Duodenal mucosa (tissue), 2 donors: ENCODE results near the gene KRT4.

ENCODE experiments used
- H3K27ac ChIP-seq: one replicate; pipeline ENCODE4 v1.7.0; 2013; ENCODE audit warnings: low read depth, low read length
- H3K27me3 ChIP-seq, 2 donors: one replicate each; pipeline ENCODE4 v1.7.0; 2013; ENCODE audit warnings: low read length in 2 of 2, control low read depth in 1 of 2; ENCODE audit not compliant: insufficient read depth in 2 of 2, control insufficient read depth in 1 of 2
- H3K36me3 ChIP-seq, 2 donors: one replicate each; pipeline ENCODE4 v1.7.0; 2013; ENCODE audit warnings: low read length in 2 of 2, control low read depth in 1 of 2; ENCODE audit not compliant: insufficient read depth in 2 of 2, control insufficient read depth in 1 of 2
- H3K4me1 ChIP-seq, 2 donors: one replicate each; pipeline ENCODE4 v1.7.0; 2013; ENCODE audit warnings: low read length in 2 of 2, control low read depth in 1 of 2; ENCODE audit not compliant: insufficient read depth in 2 of 2, control insufficient read depth in 1 of 2
- H3K4me3 ChIP-seq, 2 donors: one replicate each; pipeline ENCODE4 v1.7.0; 2013; ENCODE audit warnings: low read length in 2 of 2, low read depth in 1 of 2
- H3K9ac ChIP-seq, 2 donors: one replicate each; pipeline ENCODE4 v1.7.0; 2013; ENCODE audit warnings: low read length in 2 of 2, low read depth in 1 of 2
- H3K9me3 ChIP-seq, 2 donors: one replicate each; pipeline ENCODE4 v1.7.0; 2013; ENCODE audit warnings: low read length in 2 of 2, control low read depth in 1 of 2; ENCODE audit not compliant: control insufficient read depth in 1 of 2

KRT4 gene

GRCh38 chr12:52815161-52815560 is 1.2 kb upstream of the KRT4 start:
- no peaks in the 10 kb centered on the region for H3K4me1 ChIP-seq
- H3K4me3 ChIP-seq = no peak overlapping the region
- H3K27ac ChIP-seq = no peak overlapping the region
- no peaks in the 10 kb centered on the region for H3K27me3 ChIP-seq
- H3K36me3 ChIP-seq = no peaks in the 10 kb centered on the region
- H3K9me3 ChIP-seq = no peaks in the 10 kb centered on the region
- H3K9ac ChIP-seq = no peak overlapping the region

DNA sequence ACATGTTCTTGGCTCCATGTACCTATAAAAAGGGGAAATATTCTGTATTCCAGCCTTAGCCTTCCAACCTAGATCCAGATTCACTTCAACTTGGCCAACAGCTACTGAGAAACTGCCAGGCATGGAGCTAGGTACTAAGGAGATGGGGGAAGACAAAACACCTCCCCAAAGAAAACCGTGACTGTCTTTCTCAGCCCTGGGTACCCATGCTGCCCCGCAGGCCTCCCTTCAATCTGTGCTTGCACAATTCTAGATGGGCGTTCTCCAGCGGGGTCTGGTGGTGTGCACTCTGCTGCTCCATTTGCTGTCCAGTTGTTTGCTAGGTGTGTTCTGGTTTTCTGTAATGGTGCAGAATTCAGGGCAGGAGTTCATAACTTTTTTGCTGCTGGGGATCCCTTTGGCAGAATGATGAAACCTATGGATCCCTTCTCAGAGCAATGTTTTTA is 817 bp upstream of the KRT4 start:
- Histone ChIP-seq H3K27ac (no peak overlapping the region), H3K9me3 (no peaks in the 10 kb centered on the region), H3K27me3 (no peaks in the 10 kb centered on the region), H3K4me1 (no peaks in the 10 kb centered on the region), H3K9ac (no peak overlapping the region), H3K4me3 (no peak overlapping the region), H3K36me3 (no peaks in the 10 kb centered on the region)

- no peaks in the 10 kb centered on the region for H3K9me3 ChIP-seq
- no peaks in the 10 kb centered on the region for H3K4me1 ChIP-seq
- no peak overlapping the region for H3K9ac ChIP-seq
- H3K27me3 ChIP-seq = peaks cover 0 to 3% of the 10 kb centered on the region in 2 donors
- no peaks in the 10 kb centered on the region for H3K36me3 ChIP-seq
- no peak overlapping the region for H3K4me3 ChIP-seq
- H3K27ac ChIP-seq = no peak overlapping the region
Measured at GRCh38 chr12:52813203-52813819, 605 bp downstream of the KRT4 start.

DNA sequence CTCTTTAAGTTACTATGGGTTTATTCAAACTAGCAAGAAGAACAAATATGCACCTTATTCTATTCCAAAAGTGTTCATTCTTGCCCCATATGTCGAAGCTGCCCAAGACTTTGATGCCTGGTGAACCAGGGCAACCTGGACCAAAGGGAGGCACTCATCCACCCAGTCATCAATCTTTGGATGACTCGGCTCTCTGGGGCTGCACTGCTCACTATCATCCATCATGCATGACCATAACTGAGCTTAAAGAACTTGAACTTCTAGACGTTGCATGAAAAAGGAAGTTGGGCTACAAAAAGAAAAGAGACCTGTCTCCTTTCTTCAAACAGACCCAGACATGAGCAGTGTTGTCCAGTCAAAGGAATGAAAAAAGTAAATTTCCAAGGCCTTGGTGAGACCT is 1.2 kb downstream of the KRT4 start:
- no peaks in the 10 kb centered on the region for H3K4me1 ChIP-seq
- H3K9ac ChIP-seq = no peak overlapping the region
- no peak overlapping the region for H3K27ac ChIP-seq
- no peaks in the 10 kb centered on the region for H3K36me3 ChIP-seq
- no peak overlapping the region for H3K4me3 ChIP-seq
- H3K9me3 ChIP-seq = no peaks in the 10 kb centered on the region
- peaks cover 0 to 7% of the 10 kb centered on the region in 2 donors for H3K27me3 ChIP-seq

- Histone ChIP-seq H3K4me1 (no peaks in the 10 kb centered on the region), H3K9me3 (no peaks in the 10 kb centered on the region), H3K27me3 (peaks cover 0 to 7% of the 10 kb centered on the region in 2 donors), H3K9ac (no peak overlapping the region), H3K36me3 (no peaks in the 10 kb centered on the region), H3K4me3 (no peak overlapping the region), H3K27ac (no peak overlapping the region)
Measured at GRCh38 chr12:52812073-52812400, 1.9 kb downstream of the KRT4 start.

GRCh38 chr12:52811191-52812072 is 2.5 kb downstream of the KRT4 start:
- no peak overlapping the region for H3K9ac ChIP-seq
- no peaks in the 10 kb centered on the region for H3K9me3 ChIP-seq
- H3K4me3 ChIP-seq = no peak overlapping the region
- no peak overlapping the region for H3K27ac ChIP-seq
- no peaks in the 10 kb centered on the region for H3K36me3 ChIP-seq
- peaks cover 3 to 7% of the 10 kb centered on the region in 2 donors for H3K27me3 ChIP-seq
- no peaks in the 10 kb centered on the region for H3K4me1 ChIP-seq

- H3K9ac ChIP-seq = no peak overlapping the region
- H3K36me3 ChIP-seq = no peaks in the 10 kb centered on the region
- H3K27ac ChIP-seq = no peak overlapping the region
- no peak overlapping the region for H3K4me3 ChIP-seq
- no peaks in the 10 kb centered on the region for H3K4me1 ChIP-seq
- no peaks in the 10 kb centered on the region for H3K9me3 ChIP-seq
- H3K27me3 ChIP-seq = peaks cover 3 to 7% of the 10 kb centered on the region in 2 donors
Measured at GRCh38 chr12:52810554-52810953, 3.4 kb downstream of the KRT4 start.

GRCh38 chr12:52809166-52809565 is 4.8 kb downstream of the KRT4 start:
- Histone ChIP-seq H3K4me3 (no peak overlapping the region), H3K9ac (no peak overlapping the region), H3K27me3 (peaks cover 3 to 7% of the 10 kb centered on the region in 2 donors), H3K36me3 (no peaks in the 10 kb centered on the region), H3K9me3 (no peaks in the 10 kb centered on the region), H3K27ac (no peak overlapping the region), H3K4me1 (no peaks in the 10 kb centered on the region)

DNA sequence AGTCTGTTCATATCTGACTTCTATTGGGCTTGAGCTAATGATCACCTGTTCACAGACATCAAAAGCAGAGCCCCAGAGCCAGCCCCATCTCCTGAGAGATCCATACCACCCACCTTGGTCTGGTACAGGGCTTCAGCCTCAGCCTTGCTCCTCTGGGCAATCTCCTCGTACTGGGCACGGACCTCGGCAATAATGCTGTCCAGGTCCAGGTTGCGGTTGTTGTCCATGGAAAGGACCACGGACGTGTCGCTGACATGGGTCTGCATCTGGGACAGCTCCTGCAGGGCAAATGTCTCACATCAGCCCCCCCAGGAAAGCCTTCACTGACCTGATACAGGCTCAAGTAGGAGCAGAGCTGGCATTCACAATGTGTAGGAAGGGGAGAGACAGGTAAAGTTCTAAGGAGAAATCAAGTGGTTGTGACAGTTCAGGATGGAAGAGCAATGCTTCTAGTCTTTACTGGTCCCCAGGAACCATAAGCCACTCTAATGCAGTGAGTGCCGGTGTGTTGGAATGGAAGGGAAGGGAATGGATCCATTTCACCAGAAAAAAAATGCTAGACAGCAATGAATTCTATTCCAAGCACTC is 5.2 kb downstream of the KRT4 start:
- H3K27ac ChIP-seq = no peak overlapping the region
- H3K27me3 ChIP-seq = peaks cover 3 to 7% of the 10 kb centered on the region in 2 donors
- H3K9ac ChIP-seq = no peak overlapping the region
- no peaks in the 10 kb centered on the region for H3K9me3 ChIP-seq
- H3K4me1 ChIP-seq = no peaks in the 10 kb centered on the region
- H3K4me3 ChIP-seq = no peak overlapping the region
- H3K36me3 ChIP-seq = no peaks in the 10 kb centered on the region
